GM21786 (cell line): ENCODE data around the gene SEPTIN3.

Experiments used
- ATAC-seq: cut with Tn5 transposase; IDR thresholded peaks from one replicate; pipeline ENCODE4 v1.9.1; 2021; ENCODE audit not compliant: unreplicated experiment

Gene SEPTIN3, protein sequence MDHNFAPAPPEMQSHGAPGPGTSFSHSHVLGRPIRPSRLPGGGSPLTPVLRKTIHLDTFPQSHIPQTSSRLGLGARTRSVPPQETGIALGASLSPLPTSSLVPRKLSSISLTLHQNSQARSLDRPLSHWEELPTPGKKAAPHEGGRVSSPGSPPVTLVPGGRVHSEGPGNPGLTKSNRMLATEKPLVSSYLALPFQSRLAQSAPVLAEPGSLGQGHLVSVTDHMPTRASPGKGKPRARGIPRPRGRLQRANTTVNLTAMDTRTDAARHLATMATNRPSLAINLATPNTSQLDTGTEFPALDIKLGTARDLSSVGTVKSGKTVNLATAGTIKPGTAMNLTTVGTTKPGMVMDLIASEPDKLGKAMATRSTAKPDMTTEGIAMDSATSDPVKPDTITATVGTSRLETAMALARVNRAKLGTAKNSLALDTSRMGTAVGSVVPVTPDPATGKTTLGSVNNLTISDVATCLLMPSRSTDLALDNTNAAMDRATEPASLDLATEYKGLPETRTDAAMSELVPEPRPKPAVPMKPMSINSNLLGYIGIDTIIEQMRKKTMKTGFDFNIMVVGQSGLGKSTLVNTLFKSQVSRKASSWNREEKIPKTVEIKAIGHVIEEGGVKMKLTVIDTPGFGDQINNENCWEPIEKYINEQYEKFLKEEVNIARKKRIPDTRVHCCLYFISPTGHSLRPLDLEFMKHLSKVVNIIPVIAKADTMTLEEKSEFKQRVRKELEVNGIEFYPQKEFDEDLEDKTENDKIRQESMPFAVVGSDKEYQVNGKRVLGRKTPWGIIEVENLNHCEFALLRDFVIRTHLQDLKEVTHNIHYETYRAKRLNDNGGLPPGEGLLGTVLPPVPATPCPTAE

DNA sequence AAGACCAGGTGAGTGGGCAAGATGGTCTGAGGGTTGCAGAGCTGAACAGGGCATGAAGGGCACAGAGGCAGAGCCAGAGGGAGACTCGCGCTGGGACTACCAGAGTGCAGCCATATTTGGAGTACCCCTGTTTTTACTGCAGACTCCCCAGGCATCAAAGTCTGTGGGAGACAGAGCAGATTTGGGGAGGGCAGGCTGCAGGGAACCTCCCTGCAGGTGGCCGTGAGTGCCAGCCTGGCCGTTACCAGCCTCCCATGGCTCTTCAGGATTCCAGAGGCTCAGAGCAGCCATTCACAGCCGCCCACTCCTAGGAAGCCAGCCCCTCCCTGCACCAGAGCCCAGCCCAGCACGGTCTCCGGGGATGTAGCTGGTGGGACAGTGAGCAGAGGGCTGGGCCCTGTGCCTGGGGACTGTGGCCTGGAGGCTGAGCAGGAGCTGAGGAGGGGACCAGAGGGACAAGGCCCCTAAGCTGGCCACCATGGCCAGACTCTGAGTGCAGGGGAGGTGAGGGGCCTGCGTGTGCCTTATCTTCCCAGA, at the start of gene SEPTIN3:
TSS of gene SEPTIN3 (plus strand) at position 334 of the 537 bp plus-strand sequence. CDS start 2,050 bp downstream, outside the sequence.
- no peak for ATAC-seq

DNA sequence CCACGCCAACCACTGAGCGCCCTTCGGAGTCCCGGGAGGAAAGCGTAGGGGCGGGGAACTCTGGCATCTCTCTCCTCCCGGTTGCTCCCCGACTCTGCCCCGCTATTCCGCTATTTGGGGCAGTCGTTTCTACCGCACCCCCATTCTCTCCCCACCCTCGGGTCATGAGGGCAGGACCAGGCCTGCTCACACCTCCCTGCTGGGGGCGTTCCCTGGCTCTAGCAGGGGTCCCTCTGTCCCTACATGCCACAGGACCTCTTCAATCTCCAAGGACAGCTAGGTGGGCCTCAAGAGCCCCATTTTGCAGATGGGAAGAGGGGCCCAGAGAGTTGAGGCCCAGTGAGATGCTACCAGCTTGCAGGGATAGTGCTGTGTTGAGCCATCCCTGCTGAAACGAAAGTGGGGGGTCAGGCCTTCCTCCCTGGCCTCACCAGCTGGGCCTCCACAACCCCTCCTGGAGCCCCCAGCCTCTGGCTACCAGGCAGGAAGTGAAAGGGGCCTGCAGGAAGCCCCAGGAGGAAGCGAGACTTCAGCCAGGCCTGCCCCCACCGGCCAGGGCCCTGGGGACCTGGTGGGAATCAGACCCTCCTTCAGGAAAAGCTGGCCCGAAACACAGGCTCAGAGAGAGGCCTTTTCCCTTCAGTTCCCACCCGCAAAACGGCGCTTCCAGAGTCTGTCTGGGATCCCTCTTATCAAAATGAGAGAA, 48.8 kb upstream of the SEPTIN3 start:
- peak; percentile 20 for ATAC-seq

DNA sequence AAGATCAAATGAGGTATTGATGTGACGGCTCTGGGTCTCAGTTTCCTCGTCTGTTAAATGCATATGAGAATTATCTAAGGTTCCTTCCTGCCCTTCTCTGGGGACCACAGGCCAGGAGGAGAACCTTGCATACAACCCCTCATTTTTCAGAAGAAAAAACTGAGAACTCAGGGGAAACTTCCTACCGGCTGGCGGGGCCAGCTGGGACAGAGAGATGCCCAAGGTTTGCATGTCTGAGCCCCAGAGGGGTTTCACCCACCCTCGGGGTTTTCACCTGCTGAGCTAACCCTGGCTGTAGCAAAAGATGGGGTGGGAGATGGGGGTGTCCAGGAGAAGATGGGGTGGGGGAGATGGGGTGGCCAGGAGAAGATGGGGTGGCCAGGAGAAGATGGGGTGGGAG, 46.9 kb upstream of the SEPTIN3 start:
- no peak for ATAC-seq

DNA sequence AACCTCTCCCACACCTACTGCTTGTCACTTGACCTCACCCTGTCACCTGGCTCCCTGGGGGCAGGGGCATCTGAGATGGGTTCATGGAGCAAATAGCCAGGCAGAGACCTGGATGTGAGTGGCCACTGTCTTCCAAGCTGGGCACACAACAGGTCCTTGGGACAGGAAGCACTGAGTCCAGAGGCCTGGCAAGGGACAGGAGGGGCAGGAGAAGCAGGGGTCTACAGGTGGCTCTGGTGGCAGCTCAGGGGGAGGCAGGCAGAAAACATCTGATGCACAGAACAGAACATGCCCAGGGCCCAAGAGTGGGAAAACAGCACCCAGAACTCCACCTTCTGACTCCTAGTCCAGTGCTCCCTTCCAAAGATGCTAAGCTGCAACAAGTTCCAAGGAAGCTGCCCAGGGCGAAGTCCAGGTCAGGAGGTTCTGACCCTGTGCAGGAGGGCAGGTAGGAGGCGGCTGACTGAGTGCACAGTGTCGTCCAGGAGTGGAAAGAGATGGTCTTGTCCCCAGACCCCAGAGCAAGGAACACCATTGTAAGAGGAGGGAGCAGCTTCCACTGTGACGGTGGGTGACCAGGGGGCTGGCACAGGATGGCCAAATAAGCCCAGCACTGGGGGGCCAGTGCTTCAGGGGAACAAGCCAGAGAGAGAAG, 46.2 kb upstream of the SEPTIN3 start:
- no peak for ATAC-seq

DNA sequence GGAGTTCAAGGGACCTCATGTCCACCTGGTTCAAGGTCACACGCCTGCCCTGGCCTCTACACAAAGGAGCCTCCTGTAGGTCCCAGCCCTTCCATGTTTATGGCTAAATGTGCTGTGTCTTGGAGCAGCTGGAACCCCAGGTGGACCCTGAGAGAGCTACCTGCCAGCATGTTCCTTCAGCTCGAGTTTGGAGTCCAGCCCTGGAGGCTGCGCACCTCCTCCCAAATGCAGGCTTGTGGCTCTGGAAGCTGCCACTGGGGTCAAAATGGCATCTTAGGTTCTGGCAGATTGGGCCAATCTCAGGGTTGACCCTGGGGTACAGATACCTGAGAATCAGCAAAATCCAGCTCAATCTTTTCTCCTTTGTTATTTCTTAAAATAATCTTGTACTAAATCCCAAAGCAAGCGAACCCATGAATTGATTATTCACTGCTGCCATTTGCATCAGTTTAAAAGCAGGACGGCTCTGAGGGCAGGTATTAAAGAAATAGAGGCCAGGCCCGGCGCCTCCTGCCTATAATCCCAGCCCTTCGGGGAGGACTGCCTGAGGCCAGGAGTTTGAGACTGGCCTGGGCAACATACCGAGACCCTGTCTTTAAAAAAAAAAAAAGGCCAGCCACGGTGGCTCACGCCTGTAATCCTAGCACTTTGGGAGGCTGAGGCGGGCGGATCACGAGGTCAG, 45.5 kb upstream of the SEPTIN3 start:
- no peak for ATAC-seq

DNA sequence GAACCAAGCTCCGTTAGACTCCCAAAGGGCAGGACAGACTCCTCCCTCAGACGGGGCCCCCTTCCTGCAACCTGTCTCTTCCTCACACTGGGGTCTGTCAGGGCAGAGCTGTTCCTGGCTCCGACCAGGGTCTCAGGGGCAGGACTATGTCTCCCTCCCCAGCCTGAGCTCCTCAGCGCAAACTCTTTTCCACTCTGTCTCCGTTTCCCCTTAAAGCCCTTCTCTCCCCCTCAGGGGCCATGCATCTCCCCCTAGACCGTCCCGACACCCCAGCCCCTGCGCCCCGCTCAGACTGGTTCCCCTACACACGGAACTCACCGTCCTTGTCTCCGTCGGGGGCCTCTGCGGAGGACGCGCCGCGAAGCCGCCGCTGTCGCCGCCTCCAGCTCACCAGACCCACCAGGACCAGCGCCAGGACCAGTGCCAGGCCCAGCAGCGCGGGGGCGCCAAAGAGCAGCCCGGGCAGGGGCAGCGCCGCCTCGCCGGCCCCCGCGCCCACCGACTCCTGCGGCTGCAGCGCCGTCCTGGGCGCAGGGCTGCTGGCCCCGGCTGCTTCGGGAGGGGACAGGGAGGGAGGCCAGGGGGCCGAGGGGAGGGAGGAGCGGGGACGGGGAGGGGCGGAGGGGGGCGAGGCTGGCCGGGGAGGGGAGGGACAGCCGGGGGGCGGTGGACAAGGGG, 43.3 kb upstream of the SEPTIN3 start:
- ATAC-seq: no peak

DNA sequence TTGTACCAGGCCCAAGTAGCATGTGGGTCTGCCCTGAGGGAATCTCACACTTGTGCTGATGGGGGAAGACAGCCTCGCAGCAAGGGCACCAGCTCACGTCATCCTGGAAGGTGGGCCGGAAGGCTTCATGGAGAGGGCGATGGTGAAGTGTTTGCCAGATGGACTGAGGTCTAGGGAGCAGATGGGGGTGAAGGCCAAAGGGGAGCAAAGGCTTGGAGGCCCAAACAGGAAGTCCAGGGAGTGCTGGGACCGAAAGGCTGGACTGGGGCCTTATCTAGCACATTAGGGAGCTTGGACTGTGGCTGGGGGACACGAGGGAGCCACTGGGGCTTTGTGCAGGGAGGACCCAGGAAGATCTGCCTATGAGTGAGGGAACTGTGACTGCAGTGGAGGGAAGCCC, 41.4 kb upstream of the SEPTIN3 start:
- no peak for ATAC-seq

DNA sequence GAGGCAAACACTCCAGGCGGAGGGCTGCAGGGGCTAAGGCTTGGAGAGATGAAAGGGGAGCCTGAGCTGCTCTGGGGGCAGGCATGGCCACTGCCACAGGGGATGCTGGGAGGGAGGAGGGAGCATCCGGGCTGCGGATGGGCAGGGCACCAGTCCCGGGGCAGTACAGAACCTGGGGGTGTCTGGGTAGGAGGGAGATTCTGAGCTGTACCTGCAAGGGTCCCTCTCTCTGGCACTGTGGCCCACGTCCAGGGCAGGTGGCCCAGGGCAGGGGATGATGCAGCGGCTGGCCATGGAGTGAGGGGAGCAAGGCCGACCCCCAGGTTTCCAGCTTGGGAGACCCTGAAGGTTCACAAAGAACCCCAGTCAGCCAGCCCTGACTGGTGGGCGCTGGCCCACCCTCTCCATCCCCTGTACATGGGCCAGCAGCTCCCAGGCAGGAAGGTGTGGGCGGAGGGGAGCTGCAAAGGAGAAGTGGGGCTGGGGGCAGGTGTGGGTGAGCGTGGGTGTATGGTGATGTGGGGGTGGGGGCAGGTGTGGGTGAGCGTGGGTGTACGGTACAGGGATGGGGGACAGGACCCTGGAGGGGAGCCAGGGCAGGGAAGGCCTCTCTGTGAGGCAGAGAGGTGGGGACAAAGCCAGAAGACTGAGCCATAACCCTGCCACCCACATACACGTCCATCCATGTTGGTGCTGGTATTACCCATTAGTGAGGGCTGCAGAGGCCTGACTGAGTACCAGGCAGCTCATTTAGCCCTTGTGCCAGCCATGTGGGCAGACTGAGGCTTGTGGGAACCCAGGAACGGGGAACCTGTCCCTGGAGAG, 40.4 kb upstream of the SEPTIN3 start:
- no peak for ATAC-seq

DNA sequence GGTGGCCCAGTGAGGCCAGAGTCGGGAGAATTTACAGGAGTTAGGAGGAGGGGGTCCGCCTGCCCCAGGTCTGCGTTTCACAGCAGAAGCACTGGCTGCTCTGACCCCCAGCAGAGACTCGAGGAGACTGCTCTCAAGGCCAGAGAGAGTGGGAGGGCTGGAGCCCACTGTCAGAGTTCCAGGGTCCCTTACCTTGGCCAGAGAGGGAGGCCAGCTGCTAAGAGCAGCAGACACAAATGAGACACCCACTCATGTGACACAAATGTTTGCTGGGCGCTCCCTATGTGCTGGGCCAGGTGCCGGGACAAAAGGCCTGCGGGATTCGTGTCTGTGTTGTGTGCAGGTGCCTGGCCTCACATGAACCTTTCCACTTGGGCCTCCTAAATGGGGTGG, 39.8 kb upstream of the SEPTIN3 start:
- ATAC-seq: no peak

DNA sequence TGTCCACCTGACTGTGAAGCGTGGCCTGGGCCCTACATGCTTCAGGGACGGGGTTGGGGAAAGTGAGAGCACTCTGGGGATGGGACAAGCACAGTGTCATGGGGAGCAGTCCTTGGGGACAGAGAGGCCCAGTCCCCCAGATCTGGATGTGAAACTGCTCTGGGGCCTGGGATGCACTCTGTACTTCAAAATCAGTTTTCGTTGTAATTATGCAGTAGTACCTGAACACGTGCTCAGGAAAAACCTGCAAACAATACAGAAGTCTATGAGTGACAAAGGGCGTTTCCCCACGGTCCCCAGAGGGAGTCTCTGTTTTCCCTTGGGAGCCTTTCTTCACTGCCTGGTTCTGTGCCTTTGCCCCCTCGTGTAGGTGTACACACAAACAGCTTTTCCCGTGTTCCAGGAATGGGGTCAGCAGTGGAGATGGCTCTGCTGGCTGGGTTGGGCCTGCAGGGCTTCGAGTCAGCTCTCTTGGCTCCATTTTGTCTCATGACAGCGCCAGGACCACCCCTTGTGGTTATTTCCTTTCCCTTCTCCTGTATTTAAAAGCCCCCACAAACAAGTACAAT, 37.5 kb upstream of the SEPTIN3 start:
- no peak for ATAC-seq

DNA sequence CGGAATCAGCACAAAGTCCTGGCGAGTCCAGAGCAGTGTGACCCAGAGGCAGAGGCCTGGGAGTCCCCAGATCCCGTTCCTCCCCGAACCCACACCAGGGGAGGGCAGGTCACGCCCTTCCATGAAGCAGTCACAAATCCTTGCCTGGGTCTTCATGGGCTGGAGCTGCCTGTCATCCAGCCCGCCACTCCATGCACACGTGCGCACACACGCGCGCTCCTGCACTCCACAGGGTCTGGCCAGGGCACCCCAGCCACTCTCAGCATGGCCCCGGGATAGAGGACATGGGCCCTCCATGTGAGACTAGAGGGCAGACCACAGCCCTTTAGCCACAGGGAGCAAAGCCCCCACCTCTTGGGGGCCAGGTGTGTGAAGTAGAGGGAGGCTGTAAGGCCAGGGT, 36.9 kb upstream of the SEPTIN3 start:
- no peak for ATAC-seq

DNA sequence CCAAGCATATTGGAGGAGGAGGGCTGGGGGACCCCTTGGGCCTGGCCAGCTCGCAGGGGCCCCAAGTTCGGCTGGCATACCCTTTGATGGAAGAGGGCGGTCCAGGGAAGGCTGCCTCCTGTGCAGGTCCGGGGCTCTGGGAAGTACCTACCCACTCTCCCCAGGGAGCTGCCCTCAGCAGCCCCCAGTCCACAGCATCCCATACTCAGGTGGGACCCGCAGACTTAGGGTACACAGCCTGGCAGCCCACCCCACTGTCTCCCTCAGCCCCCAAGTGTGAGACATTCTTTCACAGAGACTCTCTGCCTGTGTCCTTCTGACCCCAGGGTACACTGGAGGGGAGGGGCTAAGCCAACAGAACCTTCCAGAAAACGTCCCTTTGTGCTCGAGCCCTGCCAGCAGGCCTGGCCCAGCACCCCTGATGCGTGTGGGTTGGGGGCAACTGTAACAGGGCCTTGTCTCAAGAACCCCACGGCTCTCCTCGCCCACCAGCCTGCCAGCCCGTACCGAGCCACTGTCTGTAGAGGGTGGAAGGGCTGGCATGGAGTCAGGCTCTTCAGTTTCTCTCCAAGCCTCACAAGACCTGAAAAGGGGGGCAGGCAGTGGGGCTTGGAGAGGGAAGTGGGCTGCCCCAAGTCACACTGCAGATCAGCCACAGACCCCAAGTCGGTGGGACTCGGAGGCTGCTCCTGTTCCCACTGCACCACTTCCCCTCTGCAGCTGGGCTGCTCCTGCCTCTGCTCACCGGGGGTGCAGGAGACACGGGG, 35.6 kb upstream of the SEPTIN3 start:
- no peak for ATAC-seq

DNA sequence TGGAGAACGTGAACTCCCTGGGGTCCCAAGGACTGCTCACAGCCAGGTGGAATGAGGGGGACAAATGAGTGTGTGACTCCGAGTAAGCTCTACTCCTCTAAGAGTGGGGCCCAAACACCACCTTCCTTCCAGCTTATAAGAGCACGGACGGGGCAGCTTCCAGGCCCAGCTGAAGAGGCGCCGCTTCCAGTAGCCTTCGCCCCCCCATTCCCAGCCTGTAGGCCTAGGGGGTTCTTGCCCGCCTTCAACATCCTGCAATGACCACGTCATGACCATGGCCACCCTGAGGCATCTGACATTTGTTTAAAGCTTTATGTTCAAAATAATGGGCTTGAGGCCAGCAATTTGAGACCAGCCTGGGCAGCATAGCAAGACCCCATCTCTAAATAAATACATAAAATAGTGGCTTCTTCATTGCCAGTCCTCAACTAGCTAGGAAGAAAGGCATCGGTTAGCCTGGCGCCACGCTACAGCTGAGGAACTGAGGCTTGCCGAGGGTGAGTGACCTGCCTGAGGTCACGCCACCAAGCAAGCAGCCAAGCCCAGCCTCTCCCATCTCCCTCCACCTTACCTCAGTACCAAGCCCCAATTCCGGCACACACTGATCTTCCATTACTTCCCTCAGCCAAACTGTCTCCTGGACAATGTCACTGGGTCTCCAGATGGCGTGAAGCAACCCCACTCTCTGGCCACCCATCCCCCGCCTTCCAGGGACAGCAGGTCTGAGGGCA, 34.8 kb upstream of the SEPTIN3 start:
- no peak for ATAC-seq

DNA sequence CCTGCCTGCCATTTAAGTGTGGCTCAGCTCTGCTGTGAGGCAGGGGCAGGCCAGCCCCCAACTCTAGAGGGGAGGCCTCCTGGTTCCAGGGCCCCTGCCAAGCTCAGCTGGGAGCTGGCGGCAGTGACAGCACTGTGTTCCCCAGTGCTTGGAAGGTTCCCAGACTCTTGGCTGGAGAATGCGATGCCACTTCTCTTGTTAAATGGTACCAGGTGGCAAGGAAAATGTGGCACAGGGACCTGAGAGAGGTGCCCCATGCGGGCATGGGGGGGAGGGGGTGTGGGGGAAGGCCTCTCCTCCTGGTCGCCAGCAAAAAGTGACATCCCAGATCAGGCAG, 34.3 kb upstream of the SEPTIN3 start:
- ATAC-seq: no peak

DNA sequence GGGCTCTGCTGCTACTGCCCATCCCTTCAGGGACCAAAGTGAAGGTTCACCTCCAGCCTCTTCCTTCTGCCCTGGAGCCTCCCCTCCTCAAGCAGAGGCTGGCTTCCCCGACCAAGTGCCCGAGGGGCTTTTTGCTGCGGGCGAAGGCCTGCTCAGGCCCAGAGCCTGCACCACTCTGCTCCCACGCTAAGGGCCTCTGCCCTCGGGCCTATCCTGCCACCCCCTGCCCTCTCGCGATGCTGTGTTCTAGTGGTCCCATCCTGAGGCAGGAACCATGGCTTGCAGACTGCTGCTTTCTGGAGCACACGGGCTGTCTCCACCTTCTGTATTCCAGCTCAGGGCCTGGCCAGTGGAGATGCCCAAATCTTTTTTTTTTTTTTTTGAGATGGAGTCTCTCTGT, 33.7 kb upstream of the SEPTIN3 start:
- ATAC-seq: no peak

DNA sequence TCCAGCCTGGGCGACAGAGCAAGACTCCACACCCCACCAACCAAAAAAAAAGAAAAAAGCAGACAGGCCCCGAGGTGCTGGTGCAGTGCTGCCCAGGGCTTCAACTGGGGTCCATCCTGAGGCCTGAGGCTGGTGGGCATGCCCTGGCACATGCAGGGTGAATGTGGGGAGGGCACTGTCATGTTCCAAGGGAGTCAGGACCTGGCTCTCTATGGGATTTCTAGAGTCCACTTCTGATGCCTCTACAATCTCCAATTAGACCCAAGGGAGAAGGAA, 32.4 kb upstream of the SEPTIN3 start:
- no peak for ATAC-seq
